ENCODE measurements around the gene ADAM10.

DNA sequence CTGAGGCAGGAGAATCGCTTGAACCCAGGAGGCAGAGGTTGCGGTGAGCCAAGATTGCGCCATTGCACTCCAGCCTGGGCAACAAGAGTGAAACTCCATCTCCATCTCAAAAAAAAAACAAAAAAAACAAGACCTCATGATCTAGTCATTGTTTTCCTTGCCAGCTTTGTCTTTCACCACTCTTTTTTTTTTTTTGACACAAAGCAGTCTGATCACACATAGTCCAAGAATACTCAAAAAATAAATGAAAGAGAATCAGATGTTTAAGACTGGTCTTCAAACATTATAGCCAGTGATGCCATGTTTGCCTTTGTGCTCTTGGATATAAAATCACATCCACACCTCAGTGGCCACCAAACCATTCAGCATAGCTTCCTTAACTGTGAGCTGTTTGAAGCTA lies 5.8 kb upstream of the ADAM10 start:
- TF ChIP-seq, protein P1, sequence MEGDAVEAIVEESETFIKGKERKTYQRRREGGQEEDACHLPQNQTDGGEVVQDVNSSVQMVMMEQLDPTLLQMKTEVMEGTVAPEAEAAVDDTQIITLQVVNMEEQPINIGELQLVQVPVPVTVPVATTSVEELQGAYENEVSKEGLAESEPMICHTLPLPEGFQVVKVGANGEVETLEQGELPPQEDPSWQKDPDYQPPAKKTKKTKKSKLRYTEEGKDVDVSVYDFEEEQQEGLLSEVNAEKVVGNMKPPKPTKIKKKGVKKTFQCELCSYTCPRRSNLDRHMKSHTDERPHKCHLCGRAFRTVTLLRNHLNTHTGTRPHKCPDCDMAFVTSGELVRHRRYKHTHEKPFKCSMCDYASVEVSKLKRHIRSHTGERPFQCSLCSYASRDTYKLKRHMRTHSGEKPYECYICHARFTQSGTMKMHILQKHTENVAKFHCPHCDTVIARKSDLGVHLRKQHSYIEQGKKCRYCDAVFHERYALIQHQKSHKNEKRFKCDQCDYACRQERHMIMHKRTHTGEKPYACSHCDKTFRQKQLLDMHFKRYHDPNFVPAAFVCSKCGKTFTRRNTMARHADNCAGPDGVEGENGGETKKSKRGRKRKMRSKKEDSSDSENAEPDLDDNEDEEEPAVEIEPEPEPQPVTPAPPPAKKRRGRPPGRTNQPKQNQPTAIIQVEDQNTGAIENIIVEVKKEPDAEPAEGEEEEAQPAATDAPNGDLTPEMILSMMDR (IDR thresholded peaks at IDR 0.05; ENCODE audit: low read length): no peak
- TF ChIP-seq EZH2 (IDR thresholded peaks at IDR 0.05; ENCODE audit: borderline replicate concordance, low read length): no peak

Data from OCI-LY1 (cell line).